NCI-H460 (cell line): ENCODE measurements around the gene ZBTB39. TPM values are rescaled to one million over a fixed set of nuclear protein-coding genes. Genes with fewer than 3 reads are reported as not detected.
"Not testable (repeated sequence)": the region's sequence is repeated elsewhere in the genome, so short reads cannot be mapped to it uniquely, and the experiment has no call there.

ENCODE experiments used
- DNase-seq: peaks from one replicate; pipeline ENCODE4 v3.0.0-alpha.2; 2016; ENCODE audit warnings: low read depth; ENCODE audit errors: extremely low read depth
- total RNA-seq: library from RNA; depleted of rRNA; stranded (reverse); fragments of >200 nt; shearing (Covaris generic); gene quantifications from 2 replicates; pipeline ENCODE4 v1.2.3, GENCODE V29; 2014

ZBTB39 gene
- total RNA-seq, 1 experiment from 2014 or later = 10.3 TPM

GRCh38 chr12:57031789-57032188 lies 25.4 kb upstream of the ZBTB39 start:
- no peak for DNase-seq

- no peak for DNase-seq
Observed at GRCh38 chr12:57031138-57031725, 24.9 kb upstream of the ZBTB39 start.

- no peak for DNase-seq
Observed at GRCh38 chr12:57029457-57029856, 23.1 kb upstream of the ZBTB39 start.

GRCh38 chr12:57027805-57028153 lies 21.4 kb upstream of the ZBTB39 start:
- no peak for DNase-seq

- DNase-seq = no peak
Observed at GRCh38 chr12:57027011-57027804, 20.9 kb upstream of the ZBTB39 start.

GRCh38 chr12:57025196-57025595 lies 18.9 kb upstream of the ZBTB39 start:
- DNase-seq = no peak

GRCh38 chr12:57022324-57022723 lies 16.0 kb upstream of the ZBTB39 start:
- not testable (repeated sequence) for DNase-seq

- no peak for DNase-seq
Observed at GRCh38 chr12:57019983-57020719, 13.8 kb upstream of the ZBTB39 start.

- DNase-seq = no peak
Observed at GRCh38 chr12:57018906-57019305, 12.6 kb upstream of the ZBTB39 start.

- not testable (repeated sequence) for DNase-seq
Observed at GRCh38 chr12:57018353-57018752, 12.0 kb upstream of the ZBTB39 start.

GRCh38 chr12:57016348-57016747 lies 10.0 kb upstream of the ZBTB39 start, which contains the start of gene TAC3:
TAC3 (minus strand) TSS chr12:57016529; CDS start chr12:57015797, 732 bp downstream.
- no peak for DNase-seq

- no peak for DNase-seq
Observed at GRCh38 chr12:57012600-57013465, 6.5 kb upstream of the ZBTB39 start.

GRCh38 chr12:57011438-57012424 lies 5.4 kb upstream of the ZBTB39 start:
- no peak for DNase-seq

- no peak for DNase-seq
Observed at GRCh38 chr12:57010627-57011247, 4.4 kb upstream of the ZBTB39 start.

GRCh38 chr12:57009949-57010626 lies 3.7 kb upstream of the ZBTB39 start:
- no peak for DNase-seq

GRCh38 chr12:57008178-57008577 lies 1.8 kb upstream of the ZBTB39 start:
- peak; percentile 50 for DNase-seq

- no peak for DNase-seq
Observed at GRCh38 chr12:57006809-57007475, 596 bp upstream of the ZBTB39 start.

GRCh38 chr12:57004651-57005050 lies 1.7 kb downstream of the ZBTB39 start:
- DNase-seq = no peak
